SIG-M5 treated with dmso at 0.1 percent for 504 hours (cell line): Measurements from ENCODE around the gene RARRES1.

Experiments
- DNase-seq: peaks from one replicate; lab custom pipeline; 2025; ENCODE audit not compliant: unreplicated experiment; lab: John Stamatoyannopoulos, UW

RARRES1 gene

DNA sequence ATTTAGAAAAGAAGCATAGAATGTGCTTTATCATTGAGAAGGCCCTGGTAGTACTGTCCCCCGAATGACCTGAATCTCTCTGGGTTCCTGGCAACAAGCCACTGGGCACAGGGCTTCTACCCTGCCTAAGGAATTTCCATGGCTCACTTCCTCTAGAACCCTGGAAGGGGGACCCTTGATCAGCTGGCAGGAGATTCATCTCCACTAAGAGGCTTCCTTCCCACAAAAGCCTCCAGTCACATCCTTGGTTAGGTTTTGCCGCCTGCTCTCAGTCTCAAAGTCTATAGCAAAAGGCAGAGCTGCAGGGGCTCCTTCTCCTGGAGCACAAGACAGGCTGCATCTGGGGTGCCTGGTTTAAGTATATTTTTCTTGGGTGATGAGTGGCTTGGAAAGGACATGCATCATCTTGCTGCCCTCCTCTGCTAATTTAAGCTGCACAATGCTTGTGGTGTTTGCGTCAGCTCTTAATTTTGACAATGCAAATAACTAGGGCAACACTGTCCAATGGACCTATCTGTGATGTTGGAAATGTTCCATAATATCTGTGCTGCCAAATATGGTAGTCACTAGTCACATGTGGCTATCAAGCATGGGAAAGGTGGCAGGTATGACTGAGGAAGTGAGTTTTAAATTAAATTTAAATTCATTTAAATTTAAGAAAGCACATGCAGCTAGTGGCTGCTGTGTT lies 33.4 kb upstream of the RARRES1 start:
- DNase-seq, result no peak

DNA sequence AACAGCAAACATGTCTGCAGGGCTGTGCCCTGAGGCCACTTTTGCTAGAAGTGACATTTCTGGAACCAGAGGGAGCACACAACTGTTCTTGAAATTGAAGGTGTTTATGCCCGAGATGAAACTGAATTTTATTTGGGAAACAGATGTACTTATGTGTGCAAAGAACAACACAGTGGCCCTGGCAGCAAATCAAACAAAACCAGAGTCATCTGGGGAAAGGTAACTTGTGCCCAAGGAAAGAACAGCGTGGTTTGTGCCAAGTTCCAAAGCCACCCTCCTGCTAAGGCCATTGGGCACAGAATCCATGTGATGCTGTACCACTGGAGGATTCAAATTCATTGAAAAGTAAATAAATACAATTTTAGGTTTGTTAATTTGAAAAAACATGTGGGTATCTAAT lies 31.2 kb upstream of the RARRES1 start:
- DNase-seq, result no peak

DNA sequence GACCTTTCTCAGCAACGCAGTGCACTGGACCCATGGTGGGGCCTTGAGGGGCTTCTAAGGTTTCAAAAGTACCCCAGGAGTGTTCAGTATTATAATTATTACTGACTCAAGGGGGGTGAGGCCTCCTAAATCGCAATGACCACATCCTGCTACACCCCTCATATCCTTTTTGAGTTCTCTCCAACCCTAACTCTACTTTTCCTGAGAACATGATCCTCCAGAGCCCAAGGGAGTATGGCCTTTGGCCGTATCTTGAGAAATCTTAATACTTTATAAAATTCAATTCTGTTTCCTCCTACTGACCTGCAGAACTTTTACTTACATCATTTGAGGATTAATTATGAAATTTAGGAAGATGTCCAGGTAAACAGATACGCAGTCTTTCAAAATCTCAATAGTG lies 30.4 kb upstream of the RARRES1 start:
- DNase-seq, result no peak

DNA sequence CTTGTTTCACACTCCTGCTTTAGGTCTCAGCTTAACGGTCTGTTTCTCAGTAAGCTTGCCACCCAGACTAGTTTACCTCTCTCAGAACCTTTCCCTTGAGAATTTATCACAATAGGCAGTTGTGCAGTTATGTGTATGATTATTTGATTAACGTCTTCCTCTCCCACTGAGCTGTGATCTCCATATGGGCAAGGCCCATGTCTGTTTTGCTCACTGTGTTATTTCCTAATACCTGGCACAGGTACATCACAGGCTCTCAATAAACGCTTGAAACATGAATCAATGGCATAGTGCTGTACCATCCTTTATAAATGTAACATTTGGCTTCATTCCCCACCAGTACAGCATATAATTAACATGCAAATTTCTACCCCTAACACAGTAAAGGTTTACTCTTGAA lies 29.1 kb upstream of the RARRES1 start:
- DNase-seq, result no peak

DNA sequence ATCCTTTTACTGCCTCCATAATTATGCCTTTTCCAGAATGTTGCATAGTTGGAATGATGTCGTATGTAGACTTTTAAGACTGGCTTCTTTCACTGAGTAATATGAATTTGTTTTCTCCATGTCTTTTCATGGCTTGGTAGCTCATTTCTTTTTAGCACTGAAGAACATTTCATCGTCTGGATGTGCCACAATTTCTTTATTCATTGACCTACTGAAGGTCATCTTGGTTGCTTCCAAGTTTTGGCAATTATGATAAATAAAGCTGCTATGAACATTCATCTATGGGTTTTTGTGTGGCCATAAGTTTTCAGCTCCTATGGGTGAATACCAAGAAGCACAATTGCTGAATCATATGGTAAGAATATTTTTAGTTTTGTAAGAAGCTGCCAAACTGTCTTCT lies 23.2 kb upstream of the RARRES1 start:
- no peak for DNase-seq

DNA sequence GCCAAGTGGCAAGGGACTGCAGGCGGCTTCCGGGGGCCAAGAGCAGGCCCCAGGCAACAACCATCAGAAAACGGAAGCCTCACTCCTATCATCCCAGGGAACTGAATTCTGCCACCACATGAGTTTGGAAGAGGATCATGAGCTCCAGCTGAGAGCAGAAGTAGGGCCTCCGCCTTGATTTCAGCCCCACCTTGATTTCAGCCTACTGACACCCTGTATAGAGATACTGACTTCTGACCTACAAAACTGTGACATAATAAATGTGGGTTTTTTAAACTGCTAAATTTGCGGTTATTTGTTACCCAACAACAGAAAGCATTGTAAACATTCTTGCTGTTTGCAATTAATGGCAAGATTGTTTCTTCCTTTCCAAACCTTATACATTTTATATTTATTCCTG lies 21.6 kb upstream of the RARRES1 start:
- DNase-seq, result no peak

DNA sequence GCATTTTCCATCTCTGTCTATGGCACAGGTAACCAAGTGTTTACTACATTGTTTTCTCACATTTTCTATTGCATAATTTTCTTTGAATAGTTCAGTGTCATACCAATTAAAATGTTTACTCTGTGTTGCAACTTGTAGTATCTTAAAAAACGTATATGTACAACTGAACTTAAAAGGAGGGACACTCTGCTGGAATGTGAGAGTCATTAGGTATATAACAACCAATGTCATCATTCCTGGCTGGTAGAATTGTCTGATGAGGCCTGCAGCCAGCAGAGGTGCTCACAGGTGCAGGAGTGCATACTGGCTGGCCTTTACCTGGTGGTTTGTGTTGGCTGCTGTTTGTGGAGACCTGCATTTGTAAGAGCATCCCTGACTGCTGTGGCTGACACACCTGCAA lies 19.1 kb upstream of the RARRES1 start:
- DNase-seq, result no peak

DNA sequence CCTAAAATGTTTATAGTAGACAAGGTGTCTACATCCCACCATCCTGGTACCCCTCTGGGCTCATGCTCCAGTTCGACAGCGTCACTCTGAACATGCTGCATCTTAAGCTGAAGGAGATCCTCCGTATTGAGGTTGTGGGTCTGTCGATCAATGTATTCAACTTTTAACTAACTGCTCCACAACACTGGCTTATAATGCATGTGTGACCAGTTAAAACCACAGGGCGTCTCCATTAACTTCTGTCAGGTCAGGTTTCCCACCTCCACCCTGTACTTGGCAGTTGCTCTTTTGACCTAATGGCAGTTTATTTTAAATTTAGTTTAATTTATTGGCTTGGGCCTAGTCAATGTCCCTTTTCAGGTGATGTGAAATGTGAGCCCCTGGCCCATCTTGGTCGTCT lies 17.8 kb upstream of the RARRES1 start:
- DNase-seq, result no peak

DNA sequence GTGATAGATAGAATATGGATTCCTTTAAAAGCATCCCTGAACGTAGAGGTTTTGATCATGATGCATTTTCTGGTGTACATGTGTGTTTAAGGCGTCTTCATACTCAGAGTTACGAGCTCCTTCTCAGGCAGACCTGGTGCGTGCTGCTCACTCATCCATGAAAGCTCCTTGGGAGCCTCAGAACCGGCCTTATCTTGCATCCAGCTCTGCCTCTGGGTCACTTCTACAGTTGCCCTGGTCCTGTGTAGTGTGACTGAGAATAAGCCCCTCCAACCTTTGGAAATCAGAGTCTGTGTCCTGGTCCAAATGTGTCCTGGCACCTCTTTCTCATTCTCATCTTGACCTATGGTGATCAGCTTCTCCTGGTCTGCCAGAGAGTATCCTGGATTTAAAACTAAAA lies 17.3 kb upstream of the RARRES1 start:
- no peak for DNase-seq

DNA sequence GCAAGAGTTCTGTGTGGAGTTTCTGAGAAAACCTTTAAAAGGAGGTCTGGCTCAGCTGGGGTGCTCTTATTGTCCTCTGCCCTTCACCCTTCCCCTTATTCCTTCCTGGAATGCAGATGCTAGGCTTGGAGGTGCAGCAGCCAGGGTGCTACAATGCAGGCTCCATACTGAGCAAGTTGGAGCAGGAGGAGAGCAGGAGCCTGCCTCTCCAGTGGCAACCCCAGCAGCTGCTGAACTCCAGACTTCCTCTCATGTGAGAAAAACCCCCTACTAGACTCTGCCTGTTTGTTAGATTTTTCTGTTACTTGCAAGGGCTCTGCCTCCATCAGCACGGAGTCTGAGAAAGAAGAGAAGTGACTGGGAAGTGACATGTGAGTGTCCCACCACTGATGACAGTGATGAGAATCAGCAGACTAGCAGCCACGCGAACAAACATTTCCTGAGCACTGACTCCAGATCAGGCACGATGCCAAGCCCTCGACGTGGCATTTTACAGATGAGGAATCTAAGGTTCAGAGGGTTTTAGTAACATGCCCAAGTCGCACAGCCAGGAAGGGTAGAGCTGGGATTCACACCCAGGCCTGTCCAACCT lies 16.1 kb upstream of the RARRES1 start:
- DNase-seq, result no peak

DNA sequence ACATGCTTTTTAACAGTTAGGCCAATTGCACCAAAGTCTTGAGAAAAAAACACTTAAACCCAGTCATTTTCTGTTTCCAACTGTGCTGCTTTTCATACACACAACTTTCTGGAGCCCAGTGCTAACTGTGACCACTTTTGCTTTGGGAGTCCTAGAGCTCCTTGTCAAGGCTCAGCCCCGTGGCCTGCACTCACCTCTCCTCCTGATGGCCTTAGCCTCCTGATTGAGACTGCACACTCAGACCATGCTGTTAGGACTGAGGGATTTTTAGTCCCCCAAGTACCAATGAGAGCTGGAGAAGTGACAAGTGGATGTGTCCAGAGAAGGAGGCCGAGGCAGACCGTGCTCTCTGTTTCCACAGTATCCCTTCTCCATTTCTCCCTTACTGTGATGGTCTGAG lies 15.2 kb upstream of the RARRES1 start:
- no peak for DNase-seq

DNA sequence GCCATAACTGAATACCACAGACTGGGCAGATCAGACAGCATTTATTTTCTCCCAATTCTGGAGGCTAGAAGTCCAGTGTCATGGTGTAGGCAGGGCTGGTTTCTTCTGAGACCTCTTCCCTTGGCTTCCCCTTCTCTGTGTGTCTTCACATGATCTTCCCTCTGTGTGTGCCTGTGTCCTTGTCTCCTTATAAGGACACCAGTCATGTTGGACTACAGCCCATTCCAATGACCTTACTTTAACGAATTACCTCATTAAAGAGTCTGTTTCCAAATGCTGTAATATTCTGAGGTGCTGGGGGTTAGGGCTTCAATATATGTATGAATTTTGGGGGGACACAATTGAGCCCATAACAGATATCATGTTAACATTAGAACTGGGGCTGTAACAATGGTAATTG lies 13.3 kb upstream of the RARRES1 start:
- DNase-seq, result no peak

DNA sequence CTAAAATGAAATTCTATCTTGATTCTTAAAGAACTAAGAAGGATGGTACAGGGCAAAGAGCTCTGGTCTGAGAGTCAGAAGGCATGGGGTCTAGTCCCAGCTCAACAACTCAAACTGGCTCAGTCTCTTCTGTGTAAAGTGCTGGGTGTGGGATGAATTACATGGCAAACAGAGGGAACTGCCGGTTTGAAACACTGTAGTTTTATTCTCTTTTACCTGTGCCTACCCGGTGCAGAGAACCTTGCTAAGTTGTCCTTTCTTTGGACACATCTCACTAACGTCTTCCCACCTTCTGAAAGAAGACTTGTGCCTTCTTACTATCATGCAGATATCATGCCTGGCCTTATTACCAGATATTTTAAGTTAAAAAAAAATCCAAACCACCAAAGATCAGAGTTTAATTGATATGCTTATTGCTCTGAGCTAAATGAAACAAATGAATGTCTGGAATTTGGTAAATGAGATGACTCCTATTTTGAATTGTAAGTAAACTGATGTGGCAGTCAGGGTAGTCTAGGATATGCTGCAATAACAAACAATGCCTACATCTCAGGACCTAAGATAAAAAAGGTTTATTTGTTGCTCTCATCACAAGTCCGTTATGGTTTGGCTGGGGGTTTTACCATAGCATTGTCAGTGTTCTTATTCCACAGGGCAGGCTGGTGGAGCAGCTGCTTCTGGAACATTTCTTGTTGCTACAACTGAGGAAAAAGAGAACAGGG lies 12.5 kb upstream of the RARRES1 start:
- DNase-seq, result no peak

DNA sequence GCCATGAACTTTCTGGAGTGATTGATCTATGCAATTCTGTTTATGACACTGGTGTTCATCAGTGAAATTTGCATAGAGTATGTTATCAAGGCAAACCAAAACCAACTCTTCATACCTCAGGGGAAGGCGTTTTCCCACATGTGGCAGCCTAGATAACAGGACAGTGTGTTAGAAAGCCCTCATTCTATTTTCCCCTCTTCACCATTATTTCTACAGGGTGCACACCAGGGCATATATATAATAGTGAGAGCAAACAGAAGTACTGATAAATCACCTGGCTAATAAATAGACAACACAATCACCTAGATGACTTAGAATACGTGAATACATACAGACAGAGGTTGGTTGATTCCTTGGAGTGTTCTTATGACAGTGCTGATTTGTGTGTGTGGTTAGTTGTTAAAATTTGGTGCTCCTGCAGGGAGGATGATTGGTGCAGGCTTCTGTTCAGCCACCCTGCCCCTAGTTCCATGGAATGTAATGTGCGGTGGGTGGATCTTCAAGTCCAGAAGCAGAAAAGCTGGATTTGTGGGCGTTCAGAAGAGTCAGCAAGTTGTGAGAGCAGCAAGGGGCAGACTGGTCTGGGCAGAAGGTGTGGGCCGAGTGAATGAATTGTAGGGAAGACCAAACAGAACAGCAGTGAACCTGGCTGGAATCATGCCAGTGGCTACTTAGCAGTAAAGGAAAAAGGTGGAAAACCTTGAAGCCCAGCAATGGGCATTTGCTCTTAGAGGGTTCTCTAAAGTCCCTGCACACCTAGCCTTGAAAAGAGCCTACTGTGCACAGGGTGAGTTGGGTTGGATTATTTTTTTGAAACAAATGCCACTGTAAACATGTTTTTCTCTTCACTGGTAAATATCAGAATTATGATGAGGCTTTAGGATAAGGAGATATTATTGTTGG lies 11.7 kb upstream of the RARRES1 start:
- no peak for DNase-seq

DNA sequence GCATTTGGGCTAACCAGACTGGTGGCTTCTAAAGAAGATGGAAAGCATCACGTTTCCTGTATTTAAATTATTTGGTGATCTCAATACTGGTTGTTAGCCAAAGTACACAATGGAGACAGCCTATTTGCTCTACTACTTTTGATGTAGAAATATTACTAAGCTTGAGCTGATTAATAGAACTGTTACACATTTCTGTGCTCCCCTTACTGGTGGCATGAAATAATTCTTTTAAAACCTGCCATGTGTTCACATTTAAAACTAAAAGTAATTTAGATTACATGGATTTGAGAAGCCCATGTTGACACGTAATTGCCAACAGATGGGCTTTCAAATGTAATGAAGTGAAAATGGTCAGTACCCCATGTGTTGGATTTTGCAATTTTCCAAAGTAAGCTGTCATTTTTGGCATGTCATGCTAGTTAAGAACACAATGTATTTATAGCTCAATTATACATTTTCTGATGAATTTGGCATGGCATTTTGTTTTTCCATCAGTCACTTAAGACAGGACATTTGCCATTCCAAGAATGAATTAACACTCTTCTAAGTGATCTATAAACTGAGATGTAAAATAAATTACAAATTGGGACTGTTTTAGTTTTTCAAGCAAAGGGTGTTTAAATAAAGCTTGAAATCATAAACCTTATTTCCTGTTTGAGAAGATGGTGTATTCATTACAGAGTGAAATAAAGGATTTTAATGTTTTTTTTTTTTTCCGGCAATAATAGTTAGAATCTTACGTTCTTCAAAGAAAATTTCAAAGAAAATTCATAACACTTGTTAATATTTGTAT lies 10.8 kb upstream of the RARRES1 start:
- DNase-seq, result no peak

DNA sequence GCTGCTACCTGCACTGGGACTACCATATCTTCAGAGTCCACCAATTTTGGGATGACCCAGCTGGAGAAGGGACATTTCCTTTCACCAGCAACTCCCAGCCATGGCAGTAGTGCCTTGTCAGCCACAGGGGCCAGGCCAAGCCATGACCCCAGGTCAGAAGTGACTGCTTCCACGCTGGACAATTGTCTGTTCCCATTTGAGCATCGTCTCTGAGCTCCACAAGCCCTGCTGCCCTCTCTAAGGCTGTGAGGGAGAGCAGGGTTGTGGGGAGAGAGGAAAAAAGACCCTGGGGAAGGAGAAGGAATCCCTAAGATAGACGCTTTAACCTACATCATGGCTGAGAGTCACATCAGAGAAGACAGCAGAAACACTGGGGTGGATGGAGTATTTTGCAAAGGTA lies 7.4 kb upstream of the RARRES1 start:
- no peak for DNase-seq

DNA sequence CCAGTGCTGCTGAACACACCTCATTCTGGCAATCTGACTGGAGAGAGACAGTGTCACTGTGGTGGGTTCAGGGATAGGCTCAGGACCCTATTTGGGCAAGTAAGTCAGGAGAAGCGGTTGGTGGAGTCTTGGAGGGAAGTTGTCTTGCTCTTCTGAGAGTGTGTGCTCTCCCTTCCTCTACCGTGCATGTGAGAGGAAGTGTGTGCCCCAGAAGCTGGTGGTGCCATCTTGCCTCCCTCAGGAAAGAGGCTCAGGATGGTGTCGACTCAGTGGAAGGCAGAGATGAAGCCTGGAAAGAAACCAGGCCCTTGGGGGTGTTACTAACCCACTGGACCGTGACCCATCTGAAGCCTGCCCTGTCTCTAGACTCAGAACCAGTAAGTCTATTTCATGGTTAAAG lies 6.8 kb upstream of the RARRES1 start:
- no peak for DNase-seq

DNA sequence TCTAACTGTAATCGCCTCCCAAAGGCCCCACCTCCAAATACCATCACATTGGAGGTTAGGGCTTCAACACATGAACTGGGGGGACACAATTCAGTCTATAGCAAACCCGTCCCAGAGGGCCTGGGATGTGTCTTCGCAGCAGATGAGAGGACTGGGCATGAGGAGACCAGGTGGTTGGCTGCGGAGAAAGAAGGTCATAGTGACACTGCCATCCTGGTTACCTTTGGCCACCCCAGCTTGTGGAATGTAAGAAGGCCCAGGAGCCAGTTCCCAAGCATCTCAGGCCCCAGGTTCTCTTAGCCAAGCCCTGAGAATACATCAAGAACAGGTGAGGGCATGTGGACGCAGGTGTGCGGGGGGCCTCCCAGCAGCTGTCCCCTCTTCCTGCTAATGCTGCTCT lies 6.4 kb upstream of the RARRES1 start:
- no peak for DNase-seq

DNA sequence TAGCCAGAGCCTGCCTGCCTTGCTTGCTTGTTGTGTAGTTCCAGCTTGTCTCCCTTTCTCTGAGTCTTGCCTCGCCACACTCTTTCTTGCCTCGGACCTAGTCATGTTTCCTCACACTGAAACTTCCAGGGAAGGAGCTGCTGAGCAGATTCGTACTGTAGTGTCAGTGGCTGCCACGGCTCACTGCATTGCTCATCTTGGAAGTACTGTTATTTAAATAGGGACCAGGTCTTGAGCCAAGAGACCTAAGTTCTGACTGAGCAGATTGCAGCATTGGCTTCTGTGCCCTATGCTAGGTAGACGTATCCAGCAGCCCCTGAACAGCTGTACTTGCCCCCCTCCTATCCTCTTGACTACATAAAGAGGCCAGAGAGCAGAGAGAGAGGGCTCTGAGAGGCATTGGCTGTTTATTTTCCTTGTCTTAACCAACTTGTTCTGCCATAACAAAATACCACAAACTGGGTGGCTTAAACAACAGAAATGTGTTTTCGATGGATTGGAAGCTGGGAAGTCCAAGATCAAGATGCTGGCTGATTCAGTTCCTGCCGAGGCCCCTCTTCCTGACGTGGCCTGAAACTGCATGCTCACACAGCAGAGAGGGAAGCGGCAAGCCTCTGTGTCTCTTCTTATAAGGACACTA lies 5.8 kb upstream of the RARRES1 start:
- DNase-seq, result no peak

DNA sequence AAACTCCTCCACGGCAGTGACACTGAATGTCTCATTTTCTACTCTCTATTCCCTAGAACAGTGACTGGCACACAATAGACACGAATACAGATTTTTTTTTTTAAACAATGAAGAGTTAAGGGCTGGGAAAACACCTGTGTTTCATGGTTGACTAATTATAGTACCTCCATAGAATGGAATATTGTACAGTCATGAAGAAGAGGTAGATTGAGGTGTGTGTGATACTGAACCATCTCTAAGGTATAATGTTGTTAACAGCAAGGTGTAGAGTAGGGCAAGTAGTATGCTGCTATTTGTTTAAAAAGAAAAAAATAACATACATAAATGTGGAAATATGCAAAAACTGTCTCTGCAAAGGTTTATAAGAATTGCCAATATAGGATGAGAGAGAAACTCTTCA lies 5.2 kb upstream of the RARRES1 start:
- no peak for DNase-seq
